Astrocyte of the cerebellum (primary cell): ENCODE results near the gene MRTFB.

Experiments
- DNase-seq: peaks from one replicate; pipeline ENCODE4 v3.0.0-alpha.2; 2011; ENCODE audit warnings: low read depth
- H3K4me3 ChIP-seq: 2 replicates; pipeline ENCODE4 v1.5.1; 2011; ENCODE audit warnings: mild to moderate bottlenecking, low read depth, low read length, moderate library complexity
- CTCF ChIP-seq: IDR thresholded peaks from 2 replicates; pipeline ENCODE4 v1.5.1; 2012; ENCODE audit warnings: low read length, low read depth, moderate library complexity, mild to moderate bottlenecking; ENCODE audit errors: missing control alignments
- in situ Hi-C: cut with HindIII; loops from 2 replicates; pipeline ENCODE4 v1.10.0; 2017; ENCODE audit warnings: low sequenced_read_pairs

MRTFB gene

DNA sequence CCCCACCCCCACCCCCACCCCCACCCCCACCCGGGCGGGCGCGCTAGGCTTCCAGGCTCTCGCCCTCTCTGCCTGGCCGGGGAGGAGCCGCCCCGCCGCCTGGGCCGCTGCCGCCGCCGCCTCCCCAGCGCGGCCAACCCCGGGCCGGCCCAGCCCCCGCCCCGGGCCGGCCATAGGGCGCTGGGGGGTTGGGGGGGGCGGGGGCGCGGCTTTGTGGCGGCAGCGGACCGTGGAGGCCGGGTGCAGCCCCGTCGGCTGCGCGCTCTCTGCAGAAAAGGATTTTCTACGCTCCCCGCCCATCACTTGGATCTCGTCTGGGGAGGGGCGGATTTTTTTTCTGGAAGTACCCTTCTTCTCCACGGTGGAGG is 230.9 kb downstream of the MRTFB start:
- in situ Hi-C loops, result no loop called here

DNA sequence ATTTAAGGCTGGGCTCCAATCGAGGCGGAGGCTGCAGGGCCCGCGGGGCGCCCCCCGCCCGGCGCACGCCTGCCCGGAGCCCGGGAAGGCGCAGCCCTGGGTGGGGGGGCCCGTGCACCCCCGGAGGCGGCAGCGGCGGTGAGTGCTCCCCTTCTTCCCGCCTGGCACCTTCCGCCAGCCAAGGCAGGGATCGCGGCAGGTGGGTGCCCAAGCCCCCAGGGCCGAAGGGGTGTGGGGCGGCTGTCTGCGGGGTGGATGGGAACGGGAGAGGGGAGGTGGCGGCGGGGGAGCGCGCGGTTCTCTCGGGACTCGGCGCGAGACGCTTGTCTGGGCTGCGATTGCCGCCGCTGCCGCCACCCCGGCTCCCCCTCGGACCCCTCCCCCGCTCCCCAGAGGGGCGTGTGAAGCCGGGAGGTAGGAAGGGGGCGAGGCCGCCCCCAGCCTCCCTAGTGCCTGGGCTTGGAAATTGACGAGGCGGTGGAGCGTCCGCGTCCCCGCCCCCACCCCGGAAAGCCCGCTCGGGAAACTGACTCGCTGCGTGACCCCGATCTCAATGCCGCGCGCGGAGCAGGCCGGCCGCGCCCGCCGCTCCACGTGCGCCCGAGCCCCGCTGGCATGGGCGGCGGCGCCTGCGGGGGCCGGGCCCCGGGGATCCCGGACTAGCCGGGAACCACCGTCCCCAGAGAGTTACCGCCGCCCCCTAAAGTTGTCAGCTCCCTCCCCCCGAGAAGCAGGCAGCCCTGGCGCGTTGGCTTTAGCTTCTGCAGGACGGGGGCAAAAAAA is 231.5 kb downstream of the MRTFB start:
- no peak for TF ChIP-seq CTCF
- DNase-seq, result no peak
- peak overlapping the region; percentile 80 for H3K4me3 ChIP-seq
- in situ Hi-C loops, result no loop called here

More for the DNA sequence above, 230.9 kb downstream of the MRTFB start:
- peak overlapping the region; percentile 80 for H3K4me3 ChIP-seq
- DNase-seq, result no peak
- TF ChIP-seq CTCF, result no peak

GRCh38 chr16:14303182-14303618 is 232.1 kb downstream of the MRTFB start:
- no peak for TF ChIP-seq CTCF
- H3K4me3 ChIP-seq, result peak overlapping the region; percentile 80
- DNase-seq, result no peak
- in situ Hi-C loops, result no loop called here

- in situ Hi-C loops, result no loop called here
- H3K4me3 ChIP-seq, result peak overlapping the region; percentile 80
Observed at GRCh38 chr16:14303639-14304394, 232.7 kb downstream of the MRTFB start.

GRCh38 chr16:14304891-14305460 is 233.9 kb downstream of the MRTFB start:
- in situ Hi-C loops, result no loop called here
- TF ChIP-seq CTCF, result no peak
- no peak overlapping the region for H3K4me3 ChIP-seq
- no peak for DNase-seq

More at GRCh38 chr16:14303639-14304394, 232.7 kb downstream of the MRTFB start:
- no peak for TF ChIP-seq CTCF
- no peak for DNase-seq

DNA sequence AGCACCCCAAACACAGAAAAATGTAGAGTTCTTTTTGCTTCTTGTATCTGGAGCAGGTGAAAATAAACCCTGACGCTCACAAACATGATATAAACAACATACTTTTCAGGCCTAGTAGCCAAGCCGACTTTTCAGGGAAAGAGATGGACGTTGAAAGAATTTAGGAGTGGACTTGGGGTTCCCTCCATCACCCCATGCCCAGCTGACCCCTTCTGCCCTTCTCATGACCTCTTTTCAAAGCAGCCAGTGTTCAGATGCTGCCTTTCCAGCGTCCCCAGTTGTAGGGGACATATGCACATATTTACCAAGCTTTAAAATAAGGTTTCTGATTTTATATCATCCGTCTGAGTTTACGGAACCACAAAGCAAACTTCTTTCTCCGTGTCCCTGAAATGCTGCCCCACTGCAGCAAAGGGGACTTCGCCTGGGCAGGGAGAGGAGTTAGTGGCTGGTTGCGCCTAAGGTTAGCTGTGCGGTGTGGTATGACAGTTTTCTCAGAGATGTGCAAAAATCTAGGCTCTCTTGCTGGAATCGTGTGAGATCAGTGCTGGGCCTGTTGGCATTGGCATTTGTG is 235.5 kb downstream of the MRTFB start:
- TF ChIP-seq CTCF, result no peak
- in situ Hi-C loops, result no loop called here
- no peak overlapping the region for H3K4me3 ChIP-seq
- DNase-seq, result no peak
